ENCODE results near the gene SUCNR1. TPM values are rescaled to one million over a fixed set of nuclear protein-coding genes. Genes with fewer than 3 reads are reported as not detected.
"Not testable (repeated sequence)": the region's sequence is repeated elsewhere in the genome, so short reads cannot be mapped to it uniquely, and the experiment has no call there.

Gene SUCNR1
- total RNA-seq, 4 donors from 2014 or later: 0.64 to 1.5 (median 0.95) TPM

DNA sequence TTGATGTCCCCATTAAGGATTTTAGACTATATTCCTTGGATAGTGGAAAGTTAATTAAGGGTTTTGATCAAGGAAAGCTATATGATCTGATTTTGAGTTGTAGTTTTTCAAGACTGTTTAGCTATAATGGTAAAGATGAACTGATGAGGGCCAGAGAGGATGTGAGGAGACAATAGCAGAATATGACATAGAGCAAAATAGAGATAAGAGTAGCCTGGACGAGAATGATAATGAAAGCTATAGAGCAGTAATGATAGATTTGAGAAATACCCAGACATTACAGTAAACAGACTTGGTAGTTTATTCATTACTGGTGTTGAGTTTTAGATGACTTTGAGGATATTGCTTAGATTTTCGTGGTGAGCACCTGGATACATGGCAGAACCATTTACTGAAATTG is 3.8 kb downstream of the SUCNR1 start:
- no peak for TF ChIP-seq POLR2A (IDR thresholded peaks at IDR 0.05)
- TF ChIP-seq, protein P1, sequence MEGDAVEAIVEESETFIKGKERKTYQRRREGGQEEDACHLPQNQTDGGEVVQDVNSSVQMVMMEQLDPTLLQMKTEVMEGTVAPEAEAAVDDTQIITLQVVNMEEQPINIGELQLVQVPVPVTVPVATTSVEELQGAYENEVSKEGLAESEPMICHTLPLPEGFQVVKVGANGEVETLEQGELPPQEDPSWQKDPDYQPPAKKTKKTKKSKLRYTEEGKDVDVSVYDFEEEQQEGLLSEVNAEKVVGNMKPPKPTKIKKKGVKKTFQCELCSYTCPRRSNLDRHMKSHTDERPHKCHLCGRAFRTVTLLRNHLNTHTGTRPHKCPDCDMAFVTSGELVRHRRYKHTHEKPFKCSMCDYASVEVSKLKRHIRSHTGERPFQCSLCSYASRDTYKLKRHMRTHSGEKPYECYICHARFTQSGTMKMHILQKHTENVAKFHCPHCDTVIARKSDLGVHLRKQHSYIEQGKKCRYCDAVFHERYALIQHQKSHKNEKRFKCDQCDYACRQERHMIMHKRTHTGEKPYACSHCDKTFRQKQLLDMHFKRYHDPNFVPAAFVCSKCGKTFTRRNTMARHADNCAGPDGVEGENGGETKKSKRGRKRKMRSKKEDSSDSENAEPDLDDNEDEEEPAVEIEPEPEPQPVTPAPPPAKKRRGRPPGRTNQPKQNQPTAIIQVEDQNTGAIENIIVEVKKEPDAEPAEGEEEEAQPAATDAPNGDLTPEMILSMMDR (IDR thresholded peaks at IDR 0.05): no peak
- WGBS, 2 donors: 90% methylated on average over 2 of the region's 2 CpGs
- no peak overlapping the region for H3K4me3 ChIP-seq (ENCODE audit: low read depth, poor library complexity, severe bottlenecking)
- intact Hi-C loops (cut with DNase I; ENCODE audit: low total_unique reads): no loop called here
- no peak for DNase-seq (ENCODE audit: low spot score in 2 of 2)

DNA sequence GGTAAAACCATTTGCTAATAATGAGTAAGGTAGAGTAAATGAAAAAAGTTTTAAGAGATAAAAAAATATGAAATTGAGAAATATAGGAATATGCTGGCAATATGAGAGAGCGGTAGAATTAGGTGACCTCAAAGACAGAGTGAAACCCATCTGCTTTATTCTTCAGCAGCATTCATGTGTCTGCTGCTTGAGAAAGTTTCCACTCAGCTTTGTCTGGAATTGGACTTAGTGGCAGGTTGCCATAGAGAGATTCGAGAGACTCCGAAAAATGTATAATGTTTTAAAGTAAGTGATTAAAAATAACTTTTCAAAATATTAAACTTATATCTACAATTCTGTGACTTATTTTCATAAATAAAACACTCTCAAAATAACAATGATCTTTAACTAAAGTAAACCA is 5.0 kb downstream of the SUCNR1 start:
- no peak for DNase-seq (ENCODE audit: low spot score in 2 of 2)
- intact Hi-C loops (cut with DNase I; ENCODE audit: low total_unique reads): no loop called here
- TF ChIP-seq, protein P1 (IDR thresholded peaks at IDR 0.05): no peak
- no peak for TF ChIP-seq POLR2A (IDR thresholded peaks at IDR 0.05)
- WGBS, 2 donors: 59 to 67% methylated on average over 3 of the region's 3 CpGs
- no peak overlapping the region for H3K4me3 ChIP-seq (ENCODE audit: low read depth, poor library complexity, severe bottlenecking)

DNA sequence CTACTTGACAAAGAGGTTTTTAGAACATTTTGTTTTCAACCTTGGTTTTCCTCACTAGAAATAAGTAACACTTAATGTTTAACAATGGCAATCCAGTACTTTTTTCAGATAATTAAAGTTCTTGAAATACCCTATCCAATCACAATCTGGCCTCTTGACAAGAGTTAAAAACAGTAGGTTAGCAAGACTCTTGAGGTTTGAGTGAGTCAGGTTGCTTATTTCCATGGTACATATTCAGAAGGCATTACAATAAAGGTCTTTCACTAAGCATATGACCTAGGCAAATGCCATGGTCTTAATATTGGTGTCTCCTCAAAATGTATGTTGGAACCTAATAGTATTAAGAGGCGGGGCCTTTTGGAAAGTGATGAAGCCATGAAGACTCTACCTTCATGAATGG is 5.6 kb downstream of the SUCNR1 start:
- WGBS, 2 donors: 50 to 64% methylated on average over 1 of the region's 1 CpG
- no peak for DNase-seq (ENCODE audit: low spot score in 2 of 2)
- intact Hi-C loops (cut with DNase I; ENCODE audit: low total_unique reads): no loop called here
- no peak for TF ChIP-seq POLR2A (IDR thresholded peaks at IDR 0.05)
- TF ChIP-seq, protein P1 (IDR thresholded peaks at IDR 0.05): no peak
- no peak overlapping the region for H3K4me3 ChIP-seq (ENCODE audit: low read depth, poor library complexity, severe bottlenecking)

DNA sequence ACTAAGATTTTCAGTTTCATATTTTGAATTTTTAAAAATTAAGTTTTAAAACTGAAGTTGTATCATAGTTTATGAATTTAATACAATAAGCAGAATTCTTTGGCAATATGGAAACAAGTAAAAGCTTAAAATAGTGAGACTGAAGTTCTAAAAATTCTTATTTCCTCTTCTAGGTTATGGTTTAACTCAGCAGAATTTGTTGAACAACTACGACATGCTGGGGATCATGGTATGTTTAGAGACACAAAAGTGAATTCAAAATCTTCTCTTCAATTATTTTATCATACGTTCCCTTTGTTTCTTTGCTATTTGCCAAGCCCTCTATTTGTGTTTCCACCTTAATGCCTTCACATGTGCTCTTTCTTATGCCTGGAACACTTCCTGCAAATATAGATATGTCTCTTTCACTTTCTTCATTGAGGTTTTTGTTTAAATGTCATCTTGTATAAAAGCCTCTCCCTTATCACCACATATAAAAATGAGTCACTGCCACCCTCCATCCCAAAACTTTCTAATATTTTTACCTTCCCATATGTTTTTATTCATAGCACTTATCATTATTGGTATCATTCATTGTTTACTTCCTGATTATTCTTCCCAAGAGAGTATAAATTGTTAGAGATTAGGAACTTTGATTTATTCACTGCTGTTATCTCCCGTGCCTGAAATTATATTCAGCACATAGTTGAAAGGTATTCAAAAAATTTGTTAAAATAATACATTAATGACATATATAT is 6.4 kb downstream of the SUCNR1 start:
- no peak for DNase-seq (ENCODE audit: low spot score in 2 of 2)
- no peak overlapping the region for H3K4me3 ChIP-seq (ENCODE audit: low read depth, poor library complexity, severe bottlenecking)
- intact Hi-C loops (cut with DNase I; ENCODE audit: low total_unique reads): no loop called here
- no peak for TF ChIP-seq POLR2A (IDR thresholded peaks at IDR 0.05)
- TF ChIP-seq, protein P1 (IDR thresholded peaks at IDR 0.05): no peak
- 43 to 66% methylated on average over 3 of the region's 3 CpGs for WGBS, 2 donors

DNA sequence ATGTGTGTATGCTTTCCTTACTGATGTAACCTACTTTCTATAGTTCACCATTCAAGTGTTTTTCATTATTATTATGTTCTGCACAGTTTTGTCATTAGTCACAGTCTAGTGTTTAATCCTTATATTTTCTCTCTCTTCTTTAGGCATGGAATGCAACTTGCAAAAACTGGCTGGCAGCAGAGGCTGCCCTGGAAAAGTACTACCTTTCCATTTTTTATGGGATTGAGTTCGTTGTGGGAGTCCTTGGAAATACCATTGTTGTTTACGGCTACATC is 6.9 kb downstream of the SUCNR1 start:
- no peak for TF ChIP-seq POLR2A (IDR thresholded peaks at IDR 0.05)
- TF ChIP-seq, protein P1 (IDR thresholded peaks at IDR 0.05): no peak
- no peak overlapping the region for H3K4me3 ChIP-seq (ENCODE audit: low read depth, poor library complexity, severe bottlenecking)
- intact Hi-C loops (cut with DNase I; ENCODE audit: low total_unique reads): no loop called here
- no peak for DNase-seq (ENCODE audit: low spot score in 2 of 2)
- WGBS, 2 donors: 74 to 94% methylated on average over 2 of the region's 2 CpGs

DNA sequence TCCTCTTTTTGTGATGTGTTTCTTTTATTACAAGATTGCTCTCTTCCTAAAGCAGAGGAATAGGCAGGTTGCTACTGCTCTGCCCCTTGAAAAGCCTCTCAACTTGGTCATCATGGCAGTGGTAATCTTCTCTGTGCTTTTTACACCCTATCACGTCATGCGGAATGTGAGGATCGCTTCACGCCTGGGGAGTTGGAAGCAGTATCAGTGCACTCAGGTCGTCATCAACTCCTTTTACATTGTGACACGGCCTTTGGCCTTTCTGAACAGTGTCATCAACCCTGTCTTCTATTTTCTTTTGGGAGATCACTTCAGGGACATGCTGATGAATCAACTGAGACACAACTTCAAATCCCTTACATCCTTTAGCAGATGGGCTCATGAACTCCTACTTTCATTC is 7.7 kb downstream of the SUCNR1 start:
- no peak for TF ChIP-seq POLR2A (IDR thresholded peaks at IDR 0.05)
- TF ChIP-seq, protein P1 (IDR thresholded peaks at IDR 0.05): no peak
- no peak for DNase-seq (ENCODE audit: low spot score in 2 of 2)
- no peak overlapping the region for H3K4me3 ChIP-seq (ENCODE audit: low read depth, poor library complexity, severe bottlenecking)
- WGBS, 2 donors: 95% methylated on average over 6 of the region's 6 CpGs
- intact Hi-C loops (cut with DNase I; ENCODE audit: low total_unique reads): no loop called here

DNA sequence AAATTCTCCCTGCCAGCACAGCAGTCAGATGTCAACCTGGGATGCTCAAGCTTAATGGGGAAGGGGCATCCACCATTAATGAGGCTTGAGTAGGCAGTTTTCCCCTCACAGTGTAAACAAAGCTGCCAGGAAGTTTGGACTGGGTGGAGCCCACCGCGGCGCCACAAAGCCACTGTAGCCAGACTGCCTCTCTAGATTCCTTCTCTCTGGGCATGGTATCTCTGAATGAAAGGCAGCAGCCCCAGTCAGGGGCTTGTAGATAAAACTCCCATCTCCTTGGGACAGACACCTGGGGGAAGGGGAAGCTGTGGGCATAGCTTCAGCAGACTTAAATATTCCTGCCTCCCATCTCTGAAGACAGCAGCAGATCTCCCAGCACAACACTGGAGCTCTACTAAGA is 12.0 kb downstream of the SUCNR1 start:
- DNase-seq (ENCODE audit: low spot score in 2 of 2); intact Hi-C loops (cut with DNase I; ENCODE audit: low total_unique reads); H3K4me3 ChIP-seq (ENCODE audit: low read depth, poor library complexity, severe bottlenecking): not testable (repeated sequence)
- WGBS, 2 donors: 88 to 90% methylated on average over 3 of the region's 3 CpGs

DNA sequence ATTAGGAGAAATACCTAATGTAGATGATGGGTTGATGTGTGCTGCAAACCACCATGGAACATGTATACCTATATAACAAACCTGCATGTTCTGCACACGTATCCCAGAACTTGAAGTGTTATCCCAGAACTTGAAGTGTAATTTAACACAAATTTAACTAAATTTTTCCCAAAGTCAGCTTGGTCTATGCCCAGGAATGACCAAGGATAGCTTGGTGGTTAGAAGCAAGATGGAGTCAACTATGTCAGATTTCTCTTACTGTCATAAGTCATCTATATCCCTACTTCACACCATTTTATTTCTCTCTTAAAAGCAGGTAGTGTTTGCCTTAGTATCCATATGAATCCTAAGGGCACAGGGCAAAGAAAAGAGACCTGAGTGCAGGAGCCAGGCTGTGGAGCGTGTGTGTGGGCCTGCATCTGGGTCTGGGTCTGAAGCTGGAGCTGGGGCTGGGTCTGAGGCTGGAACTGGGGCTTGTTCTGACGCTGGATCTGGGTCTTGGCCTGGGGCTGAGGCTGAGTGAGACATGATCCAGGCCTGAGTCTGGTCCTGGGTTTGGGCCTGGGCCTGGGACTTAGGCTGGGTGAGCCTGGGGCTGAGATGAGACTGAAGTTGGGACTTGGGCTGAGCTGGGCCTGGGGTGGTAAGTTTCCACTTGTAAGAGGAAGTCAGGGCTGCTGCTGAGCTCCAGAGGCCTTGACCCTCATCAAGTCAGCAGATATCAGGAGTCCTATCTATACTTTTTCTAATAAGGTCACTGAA is 14.2 kb downstream of the SUCNR1 start:
- DNase-seq (ENCODE audit: low spot score in 2 of 2); H3K4me3 ChIP-seq (ENCODE audit: low read depth, poor library complexity, severe bottlenecking); intact Hi-C loops (cut with DNase I; ENCODE audit: low total_unique reads): not testable (repeated sequence)
- WGBS, 2 donors: 91 to 100% methylated on average over 1 of the region's 3 CpGs
